ENCODE data around the gene MED12L. TPM values are rescaled to one million over a fixed set of nuclear protein-coding genes. Genes with fewer than 3 reads are reported as not detected.

The MED12L gene
- total RNA-seq, 1 experiment from 2014 or later, result not detected

DNA sequence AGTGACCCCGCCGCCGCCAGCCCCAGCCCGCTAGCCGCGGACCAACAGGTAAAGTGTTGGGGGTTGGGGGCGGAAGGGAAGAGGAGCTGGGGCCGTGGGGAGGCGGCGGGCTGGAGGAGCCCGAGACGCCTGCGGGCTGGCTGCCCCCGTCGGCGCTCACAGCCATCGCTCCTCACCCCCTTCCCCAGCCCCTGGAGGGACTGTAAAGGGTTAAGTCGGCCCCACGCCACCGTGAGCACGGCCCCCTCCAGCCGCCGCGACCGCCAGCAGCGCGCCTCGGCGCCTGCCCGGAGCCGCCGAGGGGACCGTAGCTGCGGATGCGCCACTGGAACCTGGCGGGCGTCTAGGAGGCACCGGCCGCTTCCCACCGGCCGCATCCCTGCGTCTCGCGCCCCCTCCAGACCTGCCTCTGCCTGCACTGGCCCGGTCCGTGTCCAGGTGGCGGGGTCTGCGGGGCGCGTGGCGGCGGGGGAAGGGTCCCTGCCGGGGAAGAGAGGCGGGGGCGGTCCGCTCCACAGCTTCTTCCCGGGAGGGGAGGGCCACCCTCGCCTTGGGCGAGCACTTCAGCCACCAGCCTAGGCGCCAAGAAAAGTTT is 522 bp downstream of the MED12L start:
- peak; percentile 13 for DNase-seq (ENCODE audit: low spot score)
- in situ Hi-C loops (cut with HindIII; ENCODE audit: low sequenced_read_pairs), result no loop called here

DNA sequence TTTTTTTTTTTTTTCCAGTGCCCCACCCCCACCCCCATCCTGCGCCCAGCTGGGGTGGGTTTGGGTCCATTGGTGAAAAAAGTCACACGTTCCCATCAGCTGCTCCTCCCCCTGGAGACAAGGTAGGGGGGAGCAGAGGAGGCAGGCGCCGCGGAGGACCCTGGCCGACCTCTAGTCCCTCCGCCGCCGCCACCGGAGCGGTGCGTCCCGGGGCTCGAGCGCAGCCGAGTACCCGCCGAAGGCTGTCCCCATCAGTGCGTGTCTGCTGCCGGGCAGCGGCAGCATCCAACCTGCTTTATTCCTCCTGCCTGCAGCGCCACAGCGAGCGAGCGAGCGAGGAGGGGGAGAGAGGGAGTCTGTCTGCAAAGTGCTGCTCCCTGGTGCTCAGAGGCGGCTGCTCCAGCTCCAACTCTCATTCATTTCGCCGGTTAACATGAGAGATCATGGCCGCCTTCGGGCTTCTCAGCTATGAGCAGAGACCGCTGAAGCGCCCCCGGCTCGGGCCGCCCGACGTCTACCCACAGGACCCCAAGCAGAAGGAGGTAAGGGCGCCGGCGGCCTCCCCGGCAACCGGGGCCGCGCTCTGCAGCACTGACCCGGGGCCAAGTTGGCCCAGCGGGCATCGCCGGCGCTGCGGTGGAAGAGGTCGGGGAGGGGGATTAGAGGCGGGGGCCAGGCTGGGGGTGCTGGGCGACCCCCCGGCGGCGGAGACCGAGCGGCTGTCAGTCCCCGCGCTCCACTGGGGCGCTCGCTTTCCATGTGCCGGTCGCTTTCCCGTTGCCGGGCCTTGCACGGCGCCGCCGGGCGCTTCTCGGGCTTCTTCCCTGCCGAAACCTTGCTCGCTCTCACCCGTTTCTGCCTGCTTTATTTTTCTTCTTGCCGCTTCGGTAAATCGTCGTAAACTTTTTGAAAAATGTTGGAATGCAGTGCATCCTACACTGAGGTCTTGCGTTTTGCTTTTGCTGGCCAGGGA is 1.3 kb downstream of the MED12L start:
- DNase-seq (ENCODE audit: low spot score), result peak; percentile 86
- in situ Hi-C loops (cut with HindIII; ENCODE audit: low sequenced_read_pairs), result no loop called here

DNA sequence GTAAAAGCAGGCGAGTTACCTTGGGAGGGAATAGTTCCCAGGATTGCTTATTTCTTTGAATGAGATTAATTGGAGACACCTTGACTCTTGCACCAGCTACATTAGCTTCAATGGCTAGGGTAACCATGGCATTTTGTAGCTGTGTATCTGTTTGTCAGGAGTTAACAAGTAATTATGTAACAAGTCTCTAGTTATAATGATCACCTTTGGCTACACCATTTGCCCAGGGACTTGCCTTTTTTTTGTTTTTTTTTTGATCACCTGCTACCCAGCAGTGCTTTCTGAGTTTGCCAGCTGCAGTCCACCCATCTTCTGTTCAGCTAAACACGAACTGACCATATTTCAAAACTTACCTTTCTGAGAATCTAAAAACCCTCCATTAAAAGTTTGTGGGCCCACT is 2.2 kb downstream of the MED12L start:
- DNase-seq (ENCODE audit: low spot score), result peak; percentile 54
- in situ Hi-C loops (cut with HindIII; ENCODE audit: low sequenced_read_pairs), result no loop called here

DNA sequence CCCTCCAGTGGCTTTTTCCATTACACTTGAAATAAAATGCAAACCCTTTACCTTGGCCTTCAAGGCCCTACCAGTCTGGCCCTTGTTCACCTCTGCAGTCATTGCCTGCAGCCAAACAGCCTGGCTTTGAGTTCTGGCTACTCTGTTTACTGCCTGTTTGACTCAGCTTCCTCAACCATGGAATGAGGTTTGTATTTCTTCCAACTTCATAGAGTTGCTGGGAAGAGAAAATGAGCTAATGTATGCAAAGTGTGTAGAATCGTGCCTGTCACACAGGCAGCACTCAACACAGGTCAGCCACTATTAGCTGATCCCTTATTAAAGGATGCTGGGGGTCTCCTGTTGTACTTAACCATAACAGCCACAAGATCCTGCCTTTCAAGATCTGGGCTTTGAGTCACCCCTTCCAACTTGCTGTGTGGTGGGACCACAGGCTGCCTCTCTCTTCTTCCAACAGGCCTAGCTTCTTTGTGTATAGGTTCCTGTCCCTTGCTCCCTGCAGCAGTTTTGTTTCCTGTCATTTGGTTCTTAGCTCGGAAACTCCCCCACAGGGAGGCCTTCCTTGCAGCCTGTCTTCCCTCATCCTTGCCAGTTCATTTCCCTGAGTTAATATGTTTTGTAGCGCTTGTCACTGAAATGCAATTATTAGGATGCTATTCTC is 6.4 kb downstream of the MED12L start:
- DNase-seq (ENCODE audit: low spot score), result no peak
- in situ Hi-C loops (cut with HindIII; ENCODE audit: low sequenced_read_pairs), result no loop called here

DNA sequence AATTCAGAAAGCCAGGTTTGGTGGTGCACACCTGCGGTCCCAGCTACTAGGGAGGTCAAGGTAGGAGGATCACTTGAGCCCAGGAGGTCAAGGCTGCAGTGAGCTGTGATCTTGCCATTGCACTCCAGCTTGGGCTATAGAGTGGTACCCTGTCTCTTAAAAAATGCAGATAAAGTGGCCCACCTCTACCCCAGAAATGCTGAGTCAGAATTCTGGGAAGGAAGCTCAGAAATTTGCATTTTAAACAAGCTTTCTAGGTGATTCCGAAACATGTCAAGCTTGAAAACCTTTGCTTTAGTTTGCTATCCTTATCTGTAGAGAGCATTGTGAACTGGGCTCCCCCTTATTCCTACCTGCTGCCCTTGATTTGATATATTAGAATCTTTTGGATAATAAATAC is 7.7 kb downstream of the MED12L start:
- in situ Hi-C loops (cut with HindIII; ENCODE audit: low sequenced_read_pairs), result no loop called here

GRCh38 chr3:151093905-151094304 is 8.4 kb downstream of the MED12L start:
- in situ Hi-C loops (cut with HindIII; ENCODE audit: low sequenced_read_pairs), result no loop called here
- DNase-seq (ENCODE audit: low spot score), result no peak

More for the DNA sequence above, 7.7 kb downstream of the MED12L start:
- no peak for DNase-seq (ENCODE audit: low spot score)

- no peak for DNase-seq (ENCODE audit: low spot score)
- in situ Hi-C loops (cut with HindIII; ENCODE audit: low sequenced_read_pairs), result no loop called here
Observed at GRCh38 chr3:151096716-151097115, 11.3 kb downstream of the MED12L start.

- no peak for DNase-seq (ENCODE audit: low spot score)
- in situ Hi-C loops (cut with HindIII; ENCODE audit: low sequenced_read_pairs), result no loop called here
Observed at GRCh38 chr3:151100076-151100475, 14.6 kb downstream of the MED12L start.

DNA sequence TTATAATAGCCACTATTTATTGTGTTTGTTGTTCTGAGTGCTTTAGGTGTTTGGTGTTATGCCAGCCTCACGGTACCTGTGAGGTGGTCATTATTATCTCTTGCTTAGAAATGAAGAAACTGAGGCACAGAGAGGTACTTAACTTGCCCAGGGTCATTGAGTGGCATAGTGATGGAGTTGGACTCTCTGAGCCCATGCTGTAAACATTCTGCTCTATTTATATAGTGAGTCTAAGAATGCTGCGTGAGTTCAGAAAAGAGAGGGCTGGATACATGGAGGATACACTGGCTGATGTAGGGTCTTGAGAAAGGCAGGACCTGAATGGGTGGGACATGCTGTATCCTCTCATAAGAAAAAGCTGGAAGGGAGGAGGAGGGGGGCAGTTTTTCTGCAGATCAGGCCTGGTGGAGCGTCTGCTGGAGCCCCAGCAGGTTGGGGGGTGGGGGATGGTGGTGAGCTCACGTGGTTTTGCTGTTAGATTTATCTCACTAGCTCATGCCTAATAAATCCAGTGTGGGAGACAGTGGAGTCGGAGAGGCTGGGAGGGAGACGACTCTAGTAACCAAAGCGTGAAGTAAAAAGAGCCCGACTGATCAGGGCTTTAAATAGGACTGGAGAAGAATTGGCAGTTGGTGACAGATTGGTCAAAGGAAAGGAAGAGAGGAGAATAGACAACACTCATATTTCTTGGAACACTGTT is 16.0 kb downstream of the MED12L start:
- DNase-seq (ENCODE audit: low spot score), result no peak
- in situ Hi-C loops (cut with HindIII; ENCODE audit: low sequenced_read_pairs), result no loop called here

GRCh38 chr3:151106311-151106710 is 20.8 kb downstream of the MED12L start:
- in situ Hi-C loops (cut with HindIII; ENCODE audit: low sequenced_read_pairs), result no loop called here
- DNase-seq (ENCODE audit: low spot score), result no peak

DNA sequence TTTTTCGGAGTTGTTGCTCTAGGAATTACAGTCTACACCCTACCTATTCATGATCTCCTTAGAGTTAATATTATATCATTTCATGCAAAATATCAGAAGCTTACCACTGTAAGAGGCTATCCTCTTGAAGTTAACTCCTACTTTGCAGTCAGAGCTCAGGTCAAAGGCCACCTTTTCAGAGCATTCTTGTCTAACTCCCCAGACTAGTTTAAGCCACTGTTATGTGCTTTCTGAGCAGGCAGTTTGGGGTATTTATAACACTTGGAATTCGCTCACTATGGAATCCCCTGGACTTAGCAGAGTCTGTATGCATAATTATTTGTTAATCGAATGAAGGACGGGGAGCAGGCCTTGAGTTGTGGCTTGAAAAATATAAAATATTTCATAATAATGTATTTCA is 21.7 kb downstream of the MED12L start:
- DNase-seq (ENCODE audit: low spot score), result no peak
- in situ Hi-C loops (cut with HindIII; ENCODE audit: low sequenced_read_pairs), result no loop called here

GRCh38 chr3:151107701-151108100 is 22.2 kb downstream of the MED12L start:
- in situ Hi-C loops (cut with HindIII; ENCODE audit: low sequenced_read_pairs), result no loop called here
- no peak for DNase-seq (ENCODE audit: low spot score)

- no peak for DNase-seq (ENCODE audit: low spot score)
- in situ Hi-C loops (cut with HindIII; ENCODE audit: low sequenced_read_pairs), result no loop called here
Observed at GRCh38 chr3:151109286-151109800, 23.9 kb downstream of the MED12L start.

GRCh38 chr3:151112731-151113130 is 27.3 kb downstream of the MED12L start:
- in situ Hi-C loops (cut with HindIII; ENCODE audit: low sequenced_read_pairs), result no loop called here
- no peak for DNase-seq (ENCODE audit: low spot score)

DNA sequence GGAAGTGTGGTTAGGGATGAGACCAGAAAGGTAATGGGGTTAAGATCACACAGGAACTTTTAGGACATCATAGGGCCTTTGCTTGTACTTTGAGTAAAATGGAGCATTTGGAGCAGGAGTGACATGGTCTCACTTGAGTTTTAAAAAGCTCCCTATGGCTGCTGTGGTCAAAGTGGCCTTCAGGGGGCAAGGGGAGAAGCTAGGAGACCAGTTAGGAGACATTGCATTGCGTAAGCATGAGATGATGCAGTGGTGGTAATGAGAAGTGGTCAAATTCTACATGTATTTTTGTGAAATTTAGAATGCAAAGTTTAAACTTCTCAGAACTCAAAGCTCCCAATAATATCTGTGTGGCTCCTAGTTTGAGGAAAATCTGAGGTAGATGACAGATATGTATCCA is 27.9 kb downstream of the MED12L start:
- in situ Hi-C loops (cut with HindIII; ENCODE audit: low sequenced_read_pairs), result no loop called here
- DNase-seq (ENCODE audit: low spot score), result no peak

DNA sequence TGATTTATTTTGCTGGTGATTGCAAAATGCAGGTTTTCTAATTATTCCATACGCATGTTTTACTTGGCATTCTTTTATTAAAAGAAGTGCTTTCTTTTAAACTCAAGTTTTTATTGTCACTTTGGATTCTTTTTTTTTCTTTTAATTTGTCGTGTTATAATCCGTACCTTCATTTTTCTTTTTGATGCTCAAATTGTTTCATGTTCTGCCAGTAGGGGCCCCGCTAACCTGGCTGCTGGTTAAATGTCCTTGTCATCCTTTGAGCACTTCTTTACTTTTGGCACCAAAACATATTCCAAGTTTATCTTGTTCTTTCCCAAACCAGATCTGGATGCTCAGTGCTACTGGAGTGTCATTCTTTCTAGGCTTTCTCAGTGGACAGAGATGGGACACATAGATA is 31.6 kb downstream of the MED12L start:
- in situ Hi-C loops (cut with HindIII; ENCODE audit: low sequenced_read_pairs), result no loop called here
- no peak for DNase-seq (ENCODE audit: low spot score)

DNA sequence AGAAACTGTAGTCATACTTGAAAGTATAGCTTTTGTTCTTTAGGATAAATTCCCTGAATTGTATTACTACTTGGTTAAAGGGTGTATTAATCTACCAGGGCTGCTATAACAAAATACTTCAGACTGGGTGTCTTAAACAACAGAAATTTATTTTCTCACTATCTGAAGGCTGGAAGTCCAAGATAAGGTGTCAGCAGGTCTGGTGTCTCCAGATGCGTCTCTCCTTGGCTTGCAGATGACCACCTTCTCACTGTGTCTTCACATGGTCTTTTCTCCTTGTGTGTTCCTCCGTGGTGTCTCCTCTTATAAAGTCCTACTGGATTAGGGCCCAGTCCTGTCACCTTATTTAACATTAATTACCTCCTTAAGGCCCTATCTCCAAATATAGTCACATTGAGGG is 33.7 kb downstream of the MED12L start:
- in situ Hi-C loops (cut with HindIII; ENCODE audit: low sequenced_read_pairs), result no loop called here
- no peak for DNase-seq (ENCODE audit: low spot score)

DNA sequence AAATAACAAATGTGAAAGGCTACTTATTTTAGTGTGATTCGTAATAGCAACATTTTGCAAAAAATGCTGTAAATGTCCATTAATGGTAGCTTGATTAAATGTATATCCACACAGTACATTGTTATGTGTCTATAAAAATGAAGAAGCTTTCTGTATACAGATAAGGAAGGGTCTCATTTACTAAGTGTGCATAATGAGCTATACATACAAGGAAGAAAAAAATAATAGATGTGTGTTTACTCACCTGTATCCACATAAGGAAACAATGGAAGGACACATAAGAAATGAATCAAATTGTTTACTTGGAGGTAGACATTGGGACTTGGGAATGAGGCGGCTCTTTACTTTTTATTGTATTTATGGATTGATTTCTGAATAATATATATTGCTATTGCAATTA is 34.9 kb downstream of the MED12L start:
- in situ Hi-C loops (cut with HindIII; ENCODE audit: low sequenced_read_pairs), result no loop called here

GRCh38 chr3:151121016-151121415 is 35.6 kb downstream of the MED12L start:
- in situ Hi-C loops (cut with HindIII; ENCODE audit: low sequenced_read_pairs), result no loop called here
- DNase-seq (ENCODE audit: low spot score), result no peak

More for the DNA sequence above, 34.9 kb downstream of the MED12L start:
- DNase-seq (ENCODE audit: low spot score), result no peak
